ENCODE measurements around the gene HEG1.

- TF ChIP-seq CTCF (IDR thresholded peaks at IDR 0.05) (no peak), ESRRA (CRISPR knock-in tag; IDR thresholded peaks at IDR 0.05; ENCODE audit: borderline replicate concordance) (no peak), MAX (CRISPR knock-in tag; IDR thresholded peaks at IDR 0.05) (no peak), ZBTB21 (CRISPR knock-in tag; IDR thresholded peaks at IDR 0.05; ENCODE audit: borderline replicate concordance) (no peak), CREB1 (CRISPR knock-in tag; IDR thresholded peaks at IDR 0.05) (no peak), ZNF416 (CRISPR knock-in tag; IDR thresholded peaks at IDR 0.05) (no peak), ETV6 (CRISPR knock-in tag; IDR thresholded peaks at IDR 0.05) (no peak), ATF3 (CRISPR knock-in tag; conservative IDR thresholded peaks at IDR 0.05) (no peak), E2F1 (CRISPR knock-in tag; IDR thresholded peaks at IDR 0.05) (no peak), FOXK1 (CRISPR knock-in tag; IDR thresholded peaks at IDR 0.05) (no peak), PREB (CRISPR knock-in tag; IDR thresholded peaks at IDR 0.05; ENCODE audit: borderline replicate concordance) (no peak), MXD4 (CRISPR knock-in tag; IDR thresholded peaks at IDR 0.05; ENCODE audit: borderline replicate concordance) (no peak)
Measured at GRCh38 chr3:125033135-125033534, 22.7 kb downstream of the HEG1 start.
